IMR-90 (cell line): ENCODE results near the gene TNIP1. TPM values are rescaled to one million over a fixed set of nuclear protein-coding genes. Genes with fewer than 3 reads are reported as not detected.

Experiments used
- ATAC-seq: fragments of 200-7000 bp; cut with Tn5 transposase; 2 replicates; pipeline ENCODE4 v1.9.1; 2020; ENCODE audit warnings: low read depth, mild to moderate bottlenecking, moderate library complexity
- BruUV-seq: library from RNA; stranded (reverse); fragments of 400-500 nt; replicated peaks from 2 replicates; lab custom pipeline; 2021; lab: Mats Ljungman, UMichigan
- CTCF ChIA-PET: fragments of 300-600 bp; formaldehyde crosslinking; extraction: SDS; loops from one replicate; lab custom pipeline; 2021; ENCODE audit warnings: antibody characterized with exemption; lab: Yijun Ruan, JAX
- POLR2A ChIA-PET: fragments of 300-600 bp; sonication (Branson Sonifier 250); formaldehyde crosslinking; loops from one replicate; lab custom pipeline; 2022; ENCODE audit warnings: antibody characterized with exemption; ENCODE audit not compliant: unreplicated experiment; lab: Charles Lee
- DNase-seq: peaks from one replicate; pipeline ENCODE4 v3.0.0; 2013
- H2AFZ ChIP-seq: replicated peaks from 2 replicates; pipeline ENCODE3; 2013; ENCODE audit warnings: low read length, mild to moderate bottlenecking; ENCODE audit not compliant: poor library complexity
- H2AK5ac ChIP-seq: 2 replicates; pipeline ENCODE4 v1.6.1; 2013; ENCODE audit warnings: low read depth, low read length, inconsistent platforms
- H2AK9ac ChIP-seq: replicated peaks from 2 replicates; pipeline ENCODE3; 2013; ENCODE audit warnings: mild to moderate bottlenecking, low read depth, low read length, moderate library complexity; ENCODE audit not compliant: poor library complexity
- H2BK120ac ChIP-seq: 2 replicates; pipeline ENCODE4 v1.6.1; 2013; ENCODE audit warnings: low read depth, low read length, inconsistent platforms
- H2BK15ac ChIP-seq: 3 replicates; pipeline ENCODE4 v1.6.1; 2013; ENCODE audit warnings: low read depth, low read length, inconsistent platforms
- H2BK20ac ChIP-seq: 2 replicates; pipeline ENCODE4 v1.6.1; 2013; ENCODE audit warnings: low read depth, mild to moderate bottlenecking, inconsistent platforms, low read length, moderate library complexity
- H2BK5ac ChIP-seq: 2 replicates; pipeline ENCODE4 v1.6.1; 2013; ENCODE audit warnings: mild to moderate bottlenecking, low read depth, low read length, inconsistent platforms; ENCODE audit not compliant: poor library complexity, severe bottlenecking
- H3K14ac ChIP-seq: replicated peaks from 2 replicates; pipeline ENCODE4 v1.6.1; 2013; ENCODE audit warnings: low read depth, low read length, inconsistent platforms
- H3K18ac ChIP-seq: 2 replicates; pipeline ENCODE4 v1.6.1; 2013; ENCODE audit warnings: low read depth, low read length, control low read depth
- H3K23ac ChIP-seq: 2 replicates; pipeline ENCODE4 v1.6.1; 2013; ENCODE audit warnings: low read depth, low read length, inconsistent platforms
- H3K27ac ChIP-seq: 2 replicates; pipeline ENCODE4 v1.5.1; 2013; ENCODE audit warnings: mild to moderate bottlenecking, control low read depth, low read length; ENCODE audit not compliant: insufficient read depth
- H3K27me3 ChIP-seq: 2 replicates; pipeline ENCODE4 v1.6.1; 2013; ENCODE audit warnings: low read length; ENCODE audit not compliant: control insufficient read depth, insufficient read depth
- H3K36me3 ChIP-seq: 2 replicates; pipeline ENCODE4 v1.6.1; 2013; ENCODE audit warnings: low read length, mixed read lengths; ENCODE audit not compliant: control insufficient read depth, insufficient read depth
- H3K4ac ChIP-seq: 2 replicates; pipeline ENCODE4 v1.6.1; 2013; ENCODE audit warnings: low read depth, low read length, inconsistent platforms
- H3K4me1 ChIP-seq: 2 replicates; pipeline ENCODE4 v1.6.1; 2013; ENCODE audit warnings: low read length, mixed read lengths; ENCODE audit not compliant: control insufficient read depth, insufficient read depth
- H3K4me2 ChIP-seq: 2 replicates; pipeline ENCODE4 v1.6.1; 2013; ENCODE audit warnings: low read depth, mild to moderate bottlenecking, control low read depth, low read length, moderate library complexity
- H3K4me3 ChIP-seq: 2 replicates; pipeline ENCODE4 v1.5.1; 2013; ENCODE audit warnings: low read depth, mild to moderate bottlenecking, control low read depth, low read length, moderate library complexity; ENCODE audit not compliant: insufficient read depth
- H3K56ac ChIP-seq: 2 replicates; pipeline ENCODE4 v1.6.1; 2013; ENCODE audit warnings: low read length, inconsistent platforms; ENCODE audit not compliant: insufficient read depth; ENCODE audit errors: extremely low read depth
- H3K79me1 ChIP-seq, 2 experiments: 2 replicates each; pipeline ENCODE4 v1.6.1; 2013; ENCODE audit warnings: low read length in 2 of 2, inconsistent platforms in 1 of 2, low read depth in 1 of 2
- H3K9ac ChIP-seq: 2 replicates; pipeline ENCODE4 v1.6.1; 2013; ENCODE audit warnings: low read depth, low read length, control low read depth
- H3K9me1 ChIP-seq: 2 replicates; pipeline ENCODE4 v1.6.1; 2013; ENCODE audit warnings: low read length, inconsistent platforms; ENCODE audit not compliant: insufficient read depth
- H3K9me3 ChIP-seq: 2 replicates; pipeline ENCODE4 v1.6.1; 2013; ENCODE audit warnings: low read length; ENCODE audit not compliant: control insufficient read depth, insufficient read depth
- H4K20me1 ChIP-seq: 2 replicates; pipeline ENCODE4 v1.6.1; 2013; ENCODE audit warnings: low read length, inconsistent platforms; ENCODE audit not compliant: insufficient read depth
- H4K5ac ChIP-seq: 2 replicates; pipeline ENCODE4 v1.6.1; 2013; ENCODE audit warnings: mild to moderate bottlenecking, low read depth, low read length, control low read depth
- H4K8ac ChIP-seq, 2 experiments: 2 replicates each; pipeline ENCODE4 v1.6.1; 2013; ENCODE audit warnings: low read depth in 2 of 2, low read length in 2 of 2, control low read depth in 1 of 2, inconsistent platforms in 1 of 2
- H4K91ac ChIP-seq: 2 replicates; pipeline ENCODE4 v1.6.1; 2013; ENCODE audit warnings: low read depth, low read length, inconsistent platforms; ENCODE audit not compliant: insufficient read depth
- CEBPB ChIP-seq: IDR thresholded peaks from 2 replicates; pipeline ENCODE4 v1.6.1; 2012; ENCODE audit warnings: low read depth, low read length, improper control_type of control experiment
- RFX5 ChIP-seq: IDR thresholded peaks from 2 replicates; pipeline ENCODE4 v1.8.0; 2012; ENCODE audit warnings: low read depth, mild to moderate bottlenecking, low read length, moderate library complexity
- WGBS, 2 experiments: methylation state at CpG; one replicate each; pipeline versions ENCODE4 v1.1.5 to v1.1.7; 2013; ENCODE audit warnings: missing lambda C conversion rate in 2 of 2; ENCODE audit not compliant: insufficient read length in 1 of 2; ENCODE audit errors: extremely low coverage in 2 of 2; 5-methylcytosine and 5-hydroxymethylcytosine counted together
- dilution Hi-C: fragments of 300-500 bp; cut with HindIII; formaldehyde crosslinking; loops from one replicate; pipeline ENCODE4 v1.14.3; 2018; ENCODE audit warnings: low sequenced_read_pairs; ENCODE audit not compliant: unreplicated experiment
- in situ Hi-C: fragments of 300-500 bp; cut with MboI; formaldehyde crosslinking; loops from 3 replicates; pipeline ENCODE4 v1.14.3; 2019; ENCODE audit warnings: low sequenced_read_pairs, inconsistent platforms, mixed read lengths
- intact Hi-C: fragments of 100-400 bp; cut with micrococcal nuclease; formaldehyde crosslinking; loops from 2 replicates; pipeline ENCODE4 v1.10.0; 2022
- polyA plus RNA-seq, 3 experiments: library from polyadenylated mRNA; depleted of rRNA; stranded (reverse); fragments of >200 nt; gene quantifications; 2 replicates each; pipeline ENCODE4 v1.2.3, GENCODE V29; 2012; ENCODE audit warnings: low replicate concordance in 1 of 3
- total RNA-seq: library from RNA; depleted of rRNA; stranded (reverse); fragments of >200 nt; gene quantifications from 2 replicates; pipeline ENCODE4 v1.2.3, GENCODE V29; 2012

TNIP1 gene
- total and polyA plus RNA-seq, 2 of the 4 experiments (the other 2 are of a cell fraction), result 63.8 to 92.8 TPM

GRCh38 chr5:151016700-151017099 is 64.1 kb downstream of the TNIP1 start:
- no peak overlapping the region for H3K18ac ChIP-seq
- H2AFZ ChIP-seq, result no peak overlapping the region
- no peak overlapping the region for H3K4me2 ChIP-seq
- DNase-seq (no peak), ATAC-seq (no peak)
- TF ChIP-seq CEBPB (no peak), RFX5 (no peak)
- no peak overlapping the region for H3K4me3 ChIP-seq
- H2BK120ac ChIP-seq, result no peak overlapping the region
- peaks cover 3% of the 10 kb centered on the region; the same call in 1 of the 2 replicates for H3K27me3 ChIP-seq
- no peak overlapping the region for H3K4ac ChIP-seq
- no peak overlapping the region for H2AK5ac ChIP-seq
- H2AK9ac ChIP-seq, result no peak overlapping the region
- no peak overlapping the region for H4K5ac ChIP-seq
- H3K79me1 ChIP-seq, result no peaks in the 10 kb centered on the region
- H3K36me3 ChIP-seq, result no peaks in the 10 kb centered on the region
- POLR2A ChIA-PET, result no interaction called here
- no peak overlapping the region for H4K91ac ChIP-seq
- no peak overlapping the region for H2BK20ac ChIP-seq
- no peak overlapping the region for H3K23ac ChIP-seq
- H3K4me1 ChIP-seq, result no peaks in the 10 kb centered on the region
- H3K56ac ChIP-seq, result no peak overlapping the region
- H3K14ac ChIP-seq, result no peak overlapping the region
- in situ Hi-C loops (no loop called here), dilution Hi-C loops (no loop called here), intact Hi-C loops (no loop called here)
- WGBS, 2 experiments, result 57% methylated on average over 2 of the region's 5 CpGs; no CpG with 5 or more reads in 1 of the 2 experiments
- CTCF ChIA-PET, result no interaction called here
- H3K9me3 ChIP-seq, result no peaks in the 10 kb centered on the region
- H3K27ac ChIP-seq, result no peak overlapping the region
- H2BK15ac ChIP-seq, result no peak overlapping the region
- no TSS peak for BruUV-seq
- no peaks in the 10 kb centered on the region for H4K20me1 ChIP-seq
- H2BK5ac ChIP-seq, result no peak overlapping the region
- no peak overlapping the region for H3K9ac ChIP-seq
- no peaks in the 10 kb centered on the region for H3K9me1 ChIP-seq
- H4K8ac ChIP-seq, result no peak overlapping the region
